SK-N-MC (cell line): ENCODE measurements around the gene GRB2.

ENCODE experiments used
- EZH2 ChIP-seq: fragments of 200-600 bp; sonication (generic); IDR thresholded peaks from one replicate; pipeline ENCODE4 v1.6.1; 2017; ENCODE audit warnings: antibody characterized with exemption
- POLR2AphosphoS5 ChIP-seq: IDR thresholded peaks from 2 replicates; pipeline ENCODE4 v1.6.1; 2012; ENCODE audit warnings: mild to moderate bottlenecking, low read depth, low read length, borderline replicate concordance

- TF ChIP-seq POLR2AphosphoS5, result no peak
- no peak for TF ChIP-seq EZH2
These were observed 84.0 kb downstream of the GRB2 start for GRCh38 chr17:75321506-75321905.
